HG02678 (cell line): ENCODE data around the gene RCHY1.
A peak's percentile ranks its signal among the peaks of the same experiment; 100 is the strongest.
"Not testable (repeated sequence)": the region's sequence is repeated elsewhere in the genome, so short reads cannot be mapped to it uniquely, and the experiment has no call there.

Experiments
- ATAC-seq: cut with Tn5 transposase; IDR thresholded peaks from one replicate; pipeline ENCODE4 v1.9.1; 2021; ENCODE audit warnings: mild to moderate bottlenecking, moderate library complexity; ENCODE audit not compliant: unreplicated experiment

RCHY1 gene

GRCh38 chr4:75519452-75519851 is 5.2 kb upstream of the RCHY1 start:
- ATAC-seq: not testable (repeated sequence)

GRCh38 chr4:75516144-75516543 is 1.9 kb upstream of the RCHY1 start:
- ATAC-seq: no peak

DNA sequence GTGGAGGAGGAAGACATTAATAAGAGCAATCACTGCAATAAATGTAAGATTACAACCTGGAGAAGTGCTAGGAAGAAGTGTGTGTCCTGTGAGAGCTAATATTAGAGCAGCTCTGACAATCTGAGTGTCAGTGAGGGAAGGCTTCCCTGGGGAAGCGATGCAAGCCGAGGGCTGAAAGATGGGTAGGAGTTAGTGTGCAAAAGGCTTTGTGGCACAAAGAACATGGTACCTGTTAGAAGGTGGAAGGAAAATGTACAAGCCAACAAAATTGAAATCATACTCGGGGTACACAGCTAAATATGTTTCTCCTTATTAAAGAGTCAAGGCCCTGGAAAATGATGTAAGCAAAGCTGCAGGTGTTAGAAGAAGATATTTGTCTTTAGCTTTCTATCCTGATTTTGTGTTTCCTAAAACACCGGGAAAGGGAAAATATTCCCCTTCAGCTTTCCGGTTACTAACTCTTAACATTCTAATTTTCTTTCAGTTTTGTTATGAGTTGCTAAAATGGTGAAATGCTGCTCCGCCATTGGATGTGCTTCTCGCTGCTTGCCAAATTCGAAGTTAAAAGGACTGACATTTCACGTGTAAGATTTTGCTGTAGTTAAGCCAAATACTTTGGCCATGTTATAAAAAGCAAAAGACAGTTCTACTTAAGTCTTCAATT is 878 bp upstream of the RCHY1 start:
- no peak for ATAC-seq

- peak; percentile 1 for ATAC-seq
Observed at GRCh38 chr4:75513526-75514130, 575 bp downstream of the RCHY1 start.

GRCh38 chr4:75512386-75513211 is 1.6 kb downstream of the RCHY1 start:
- no peak for ATAC-seq

DNA sequence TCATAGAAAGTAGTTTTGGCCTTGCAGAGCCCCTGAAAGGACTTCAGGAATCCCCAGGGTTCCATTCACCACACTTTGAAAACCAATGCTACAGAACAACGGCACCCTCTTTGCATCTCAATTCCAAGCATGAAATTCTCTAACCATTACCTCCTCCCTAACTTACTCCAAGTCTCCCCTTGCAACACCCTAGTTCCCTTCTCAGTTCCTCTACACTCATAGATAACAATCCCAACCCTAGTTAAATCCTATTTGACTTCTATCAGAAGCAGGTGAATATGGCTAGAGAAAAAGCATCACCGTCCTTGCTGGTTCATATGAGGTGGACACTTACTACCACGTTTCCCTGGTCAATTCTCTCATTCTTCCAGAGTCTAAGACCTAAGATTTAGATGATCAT is 2.4 kb downstream of the RCHY1 start:
- no peak for ATAC-seq

DNA sequence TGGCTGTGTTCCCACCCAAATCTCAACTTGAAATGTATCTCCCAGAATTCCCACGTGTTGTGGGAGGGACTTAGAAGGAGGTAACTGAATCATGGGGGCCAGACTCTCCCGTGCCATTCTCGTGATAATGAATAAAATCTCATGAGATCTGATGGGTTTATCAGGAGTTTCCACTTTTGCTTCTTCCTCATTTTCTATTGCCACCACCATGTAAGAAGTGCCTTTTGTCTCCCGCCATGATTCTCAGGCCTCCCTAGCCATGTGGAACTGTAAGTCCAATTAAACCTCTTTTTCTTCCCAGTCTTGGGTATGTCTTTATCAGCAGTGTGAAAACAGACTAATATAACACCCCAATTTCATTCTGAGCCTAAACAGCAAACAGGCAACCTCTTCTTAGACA is 4.6 kb downstream of the RCHY1 start:
- ATAC-seq: not testable (repeated sequence)

DNA sequence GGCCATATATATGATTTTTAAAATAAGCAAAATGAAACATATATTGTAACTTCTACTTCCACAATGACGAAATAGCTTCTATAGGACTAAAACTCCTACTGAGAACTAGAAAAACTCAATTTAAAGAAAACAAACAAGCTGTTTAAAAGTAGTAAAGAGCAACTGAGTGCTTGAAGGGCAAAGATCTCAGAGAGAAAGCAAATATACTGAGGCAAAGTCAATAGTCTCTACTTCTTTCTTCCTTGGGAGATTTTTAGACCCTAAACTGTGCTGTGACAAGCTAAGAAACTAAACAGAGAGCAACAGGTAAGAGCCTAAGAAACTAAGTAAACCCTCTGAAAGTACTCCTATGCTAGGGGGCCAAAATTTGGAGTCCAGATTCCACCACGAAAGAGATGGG is 8.6 kb downstream of the RCHY1 start:
- ATAC-seq: no peak

GRCh38 chr4:75502671-75503070 is 11.5 kb downstream of the RCHY1 start:
- ATAC-seq: no peak

GRCh38 chr4:75499900-75500299 is 14.3 kb downstream of the RCHY1 start:
- no peak for ATAC-seq

GRCh38 chr4:75498041-75498440 is 16.2 kb downstream of the RCHY1 start:
- ATAC-seq: no peak

GRCh38 chr4:75497133-75497532 is 17.1 kb downstream of the RCHY1 start:
- no peak for ATAC-seq

GRCh38 chr4:75496406-75496805 is 17.8 kb downstream of the RCHY1 start:
- ATAC-seq: no peak

GRCh38 chr4:75495476-75495875 is 18.7 kb downstream of the RCHY1 start:
- no peak for ATAC-seq

DNA sequence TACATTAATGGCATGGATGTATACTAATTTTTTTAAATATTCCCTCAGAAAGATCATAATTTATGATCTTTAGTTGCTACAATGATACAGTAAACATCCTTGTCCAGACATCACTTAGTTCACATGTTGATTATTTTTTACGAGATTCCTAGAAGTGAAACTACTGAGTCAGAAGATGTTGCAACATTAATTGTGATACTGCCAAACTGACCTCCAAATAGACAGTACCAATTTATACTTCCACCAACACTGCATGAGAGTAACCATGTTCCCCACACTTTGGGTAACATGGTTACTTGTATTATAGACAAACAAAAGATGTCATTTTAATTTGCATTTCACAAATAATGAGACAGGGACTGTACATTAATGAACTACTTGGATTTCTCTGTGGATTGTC is 19.6 kb downstream of the RCHY1 start:
- no peak for ATAC-seq

DNA sequence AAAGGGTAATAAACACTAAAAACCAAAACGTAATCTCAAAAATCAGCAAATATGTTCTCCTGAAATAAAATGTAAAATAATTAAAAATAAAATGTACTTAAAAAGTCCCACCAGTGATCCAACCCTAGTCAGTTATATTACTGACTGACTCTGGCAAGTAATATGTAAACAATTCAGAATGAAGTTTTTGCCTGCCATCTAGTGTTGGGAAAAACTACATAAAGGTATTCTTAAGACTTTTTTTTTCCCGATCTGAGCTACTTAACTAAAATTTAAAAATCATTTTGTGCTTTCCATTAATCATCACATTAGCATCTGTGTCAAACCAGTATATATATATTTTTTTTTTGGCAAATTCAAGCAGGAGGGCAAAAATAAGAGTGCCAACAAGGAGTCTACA is 24.0 kb downstream of the RCHY1 start:
- no peak for ATAC-seq

GRCh38 chr4:75484190-75484589 is 30.0 kb downstream of the RCHY1 start:
- no peak for ATAC-seq

GRCh38 chr4:75477201-75477600 is 37.0 kb downstream of the RCHY1 start:
- ATAC-seq: no peak

DNA sequence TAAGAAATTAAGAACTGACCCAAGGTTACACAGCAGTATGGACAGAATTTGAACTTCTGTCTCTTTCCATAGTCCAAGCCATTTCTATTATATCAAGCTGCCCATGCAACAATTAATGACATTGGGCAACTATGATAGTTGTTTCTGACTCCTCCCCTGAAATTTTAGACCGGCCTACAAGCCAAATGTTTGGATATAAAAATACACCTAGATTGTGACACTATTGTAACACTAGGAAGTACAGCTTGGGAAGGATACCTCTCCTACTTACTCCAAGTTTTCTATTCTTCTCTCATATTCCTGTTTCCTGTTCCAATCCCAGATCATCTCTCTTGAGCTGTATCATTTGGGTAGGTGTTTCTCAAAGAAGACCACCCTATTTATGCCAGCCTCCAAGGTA is 43.5 kb downstream of the RCHY1 start:
- ATAC-seq: no peak

GRCh38 chr4:75469896-75470295 is 44.3 kb downstream of the RCHY1 start:
- no peak for ATAC-seq

- ATAC-seq: no peak
Observed at GRCh38 chr4:75457365-75457764, 56.8 kb downstream of the RCHY1 start.

DNA sequence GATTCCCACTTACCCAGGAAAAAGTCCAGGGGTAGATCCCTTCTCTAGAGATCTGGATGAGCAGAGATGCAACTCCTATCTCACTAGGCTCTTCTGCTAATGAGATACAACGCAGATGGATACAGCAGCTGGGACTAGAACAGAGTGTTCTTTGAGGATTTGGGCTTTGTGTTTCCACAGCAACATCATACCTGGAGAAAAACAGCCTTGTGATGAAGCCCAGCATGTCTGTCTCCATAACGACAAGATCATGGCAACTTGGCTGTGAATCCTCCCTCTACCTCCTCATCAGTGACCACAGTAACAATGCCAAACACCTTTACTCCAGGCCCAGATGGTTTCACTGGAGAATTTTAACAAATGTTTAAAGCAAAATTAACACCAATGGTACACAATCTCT is 80.1 kb downstream of the RCHY1 start:
- ATAC-seq: no peak
